ENCODE data around the gene ACVR1C. TPM values are rescaled to one million over a fixed set of nuclear protein-coding genes. Genes with fewer than 3 reads are reported as not detected.

ACVR1C gene
- total RNA-seq, 4 donors from 2014 or later = 0.44 to 1.9 (median 0.92) TPM

DNA sequence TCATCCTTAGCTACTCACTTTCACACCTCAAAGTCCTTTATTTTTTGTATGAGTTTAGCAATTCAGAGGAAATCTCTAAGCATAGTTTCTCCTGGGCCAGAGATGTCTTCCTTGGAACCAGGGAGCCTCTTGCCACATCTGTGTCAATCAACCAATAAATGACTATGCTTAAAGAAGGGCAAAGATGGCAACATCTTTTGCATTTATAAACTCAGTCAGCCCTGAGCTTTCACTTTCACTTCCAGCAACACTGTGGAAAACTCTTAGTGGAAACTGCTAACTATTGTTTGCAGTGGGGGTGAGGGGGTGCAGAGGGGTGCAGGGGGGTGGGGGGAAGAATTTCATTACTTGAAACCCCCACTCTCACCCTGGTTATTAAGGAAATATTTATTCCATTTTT is 3.4 kb downstream of the ACVR1C start:
- H3K9me3 ChIP-seq = no peaks in the 10 kb centered on the region
- no peak for DNase-seq (ENCODE audit: low spot score in 2 of 2)

GRCh38 chr2:157620956-157621355 is 7.7 kb downstream of the ACVR1C start:
- Histone ChIP-seq H3K9me3 (no peaks in the 10 kb centered on the region), H3K4me3 (no peak overlapping the region), H3K27me3 (no peaks in the 10 kb centered on the region), H3K27ac (no peak overlapping the region), H3K4me1 (no peaks in the 10 kb centered on the region), H3K36me3 (no peaks in the 10 kb centered on the region)
- no peak for DNase-seq (ENCODE audit: low spot score in 2 of 2)
- WGBS = 50% methylated on average over 1 of the region's 1 CpG
- TF ChIP-seq POLR2A (IDR thresholded peaks at IDR 0.05) = no peak
- TF ChIP-seq CTCF (IDR thresholded peaks at IDR 0.05) = no peak

More for the DNA sequence above, 3.4 kb downstream of the ACVR1C start:
- H3K36me3 ChIP-seq = no peaks in the 10 kb centered on the region
- no peak for TF ChIP-seq CTCF (IDR thresholded peaks at IDR 0.05)
- TF ChIP-seq EP300 (IDR thresholded peaks at IDR 0.05) = no peak
- no peak for TF ChIP-seq POLR2A (IDR thresholded peaks at IDR 0.05)
- TF ChIP-seq POLR2AphosphoS5 (IDR thresholded peaks at IDR 0.05) = no peak
- H3K4me3 ChIP-seq = no peak overlapping the region
- H3K27me3 ChIP-seq = no peaks in the 10 kb centered on the region
- H3K27ac ChIP-seq = no peak overlapping the region
- H3K4me1 ChIP-seq = peaks cover 14% of the 10 kb centered on the region

GRCh38 chr2:157611726-157612125 is 16.9 kb downstream of the ACVR1C start:
- H3K27ac ChIP-seq = no peak overlapping the region
- H3K4me1 ChIP-seq = no peaks in the 10 kb centered on the region
- no peaks in the 10 kb centered on the region for H3K27me3 ChIP-seq
- H3K36me3 ChIP-seq = no peaks in the 10 kb centered on the region
- DNase-seq (ENCODE audit: low spot score in 2 of 2) = no peak
- no peak overlapping the region for H3K4me3 ChIP-seq
- no peaks in the 10 kb centered on the region for H3K9me3 ChIP-seq
- TF ChIP-seq EP300 (IDR thresholded peaks at IDR 0.05) = no peak
- no peak for TF ChIP-seq POLR2A (IDR thresholded peaks at IDR 0.05)
- TF ChIP-seq POLR2AphosphoS5 (IDR thresholded peaks at IDR 0.05) = no peak
- TF ChIP-seq CTCF (IDR thresholded peaks at IDR 0.05) = no peak

DNA sequence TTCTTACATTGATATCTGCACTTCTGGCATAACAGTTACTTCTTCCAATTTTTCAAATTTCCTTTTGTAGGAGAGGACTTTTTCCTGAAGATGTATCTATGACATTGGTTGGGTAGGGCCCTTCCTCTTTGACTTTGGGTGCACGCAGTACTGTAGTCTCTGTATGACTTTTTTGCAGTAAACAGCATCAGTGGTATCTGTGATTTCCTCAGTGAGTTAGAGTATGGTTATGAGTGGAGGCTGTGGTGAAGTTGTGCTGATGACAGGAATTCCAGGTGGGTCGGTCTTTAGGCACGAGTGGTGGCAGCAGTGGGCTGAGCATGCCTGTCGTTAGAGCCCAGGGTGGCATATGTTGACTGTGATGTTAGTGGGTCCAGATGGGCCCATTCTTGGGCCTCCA is 17.6 kb downstream of the ACVR1C start:
- no peaks in the 10 kb centered on the region for H3K36me3 ChIP-seq
- no peak for TF ChIP-seq POLR2AphosphoS5 (IDR thresholded peaks at IDR 0.05)
- no peak for TF ChIP-seq CTCF (IDR thresholded peaks at IDR 0.05)
- no peak for TF ChIP-seq POLR2A (IDR thresholded peaks at IDR 0.05)
- no peak for TF ChIP-seq EP300 (IDR thresholded peaks at IDR 0.05)
- 98% methylated on average over 4 of the region's 4 CpGs for WGBS
- H3K27ac ChIP-seq = no peak overlapping the region
- H3K9me3 ChIP-seq = no peaks in the 10 kb centered on the region
- H3K27me3 ChIP-seq = no peaks in the 10 kb centered on the region
- no peak overlapping the region for H3K4me3 ChIP-seq
- no peaks in the 10 kb centered on the region for H3K4me1 ChIP-seq
- DNase-seq (ENCODE audit: low spot score in 2 of 2) = no peak

- TF ChIP-seq POLR2A (IDR thresholded peaks at IDR 0.05) = no peak
- no peak for TF ChIP-seq CTCF (IDR thresholded peaks at IDR 0.05)
- TF ChIP-seq EP300 (IDR thresholded peaks at IDR 0.05) = no peak
- no peak for TF ChIP-seq POLR2AphosphoS5 (IDR thresholded peaks at IDR 0.05)
Measured at GRCh38 chr2:157606534-157606933, 22.1 kb downstream of the ACVR1C start.

More at GRCh38 chr2:157606534-157606933, 22.1 kb downstream of the ACVR1C start:
- no peaks in the 10 kb centered on the region for H3K4me1 ChIP-seq
- H3K36me3 ChIP-seq = no peaks in the 10 kb centered on the region
- H3K27me3 ChIP-seq = no peaks in the 10 kb centered on the region
- H3K27ac ChIP-seq = no peak overlapping the region
- no peak overlapping the region for H3K4me3 ChIP-seq
- DNase-seq (ENCODE audit: low spot score in 2 of 2) = no peak
- H3K9me3 ChIP-seq = no peaks in the 10 kb centered on the region
